ENCODE data around the gene HMOX2.

HMOX2 gene

DNA sequence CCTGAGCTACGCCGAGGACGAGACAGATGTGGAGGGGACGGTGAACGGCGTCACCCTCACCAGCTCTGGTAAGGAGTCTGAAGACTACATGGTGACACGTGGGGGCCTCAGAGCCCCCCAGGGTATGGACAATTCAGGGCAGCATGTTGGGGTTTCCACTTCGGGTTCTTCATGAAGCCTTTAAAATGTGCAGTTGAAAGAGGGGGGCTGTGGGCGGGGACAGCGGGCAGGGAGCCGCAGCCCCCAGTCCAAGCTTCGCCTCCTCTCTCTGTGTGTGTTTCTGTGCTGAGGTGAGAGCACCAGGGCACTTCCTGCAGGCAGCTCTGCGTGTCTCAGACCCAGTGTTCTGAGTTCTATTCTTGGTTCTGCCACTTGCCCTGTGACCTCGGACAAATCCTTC is 25.8 kb upstream of the HMOX2 start (continued):
- TF ChIP-seq ZNF677 (tag by site-specific recombination; IDR thresholded peaks at IDR 0.05) (no peak), ZBTB8A (tag by site-specific recombination; IDR thresholded peaks at IDR 0.05) (no peak), ZBTB20 (tag by site-specific recombination; IDR thresholded peaks at IDR 0.05) (no peak), KLF16 (tag by site-specific recombination; IDR thresholded peaks at IDR 0.05) (no peak), ZNF121 (tag by site-specific recombination; IDR thresholded peaks at IDR 0.05) (no peak), ZNF558 (tag by site-specific recombination; IDR thresholded peaks at IDR 0.05) (no peak), ZNF521 (tag by site-specific recombination; IDR thresholded peaks at IDR 0.05) (no peak), ZNF239 (tag by site-specific recombination; IDR thresholded peaks at IDR 0.05) (no peak), ZNF114 (tag by site-specific recombination; IDR thresholded peaks at IDR 0.05) (no peak)
- TF ChIP-seq, protein P1, sequence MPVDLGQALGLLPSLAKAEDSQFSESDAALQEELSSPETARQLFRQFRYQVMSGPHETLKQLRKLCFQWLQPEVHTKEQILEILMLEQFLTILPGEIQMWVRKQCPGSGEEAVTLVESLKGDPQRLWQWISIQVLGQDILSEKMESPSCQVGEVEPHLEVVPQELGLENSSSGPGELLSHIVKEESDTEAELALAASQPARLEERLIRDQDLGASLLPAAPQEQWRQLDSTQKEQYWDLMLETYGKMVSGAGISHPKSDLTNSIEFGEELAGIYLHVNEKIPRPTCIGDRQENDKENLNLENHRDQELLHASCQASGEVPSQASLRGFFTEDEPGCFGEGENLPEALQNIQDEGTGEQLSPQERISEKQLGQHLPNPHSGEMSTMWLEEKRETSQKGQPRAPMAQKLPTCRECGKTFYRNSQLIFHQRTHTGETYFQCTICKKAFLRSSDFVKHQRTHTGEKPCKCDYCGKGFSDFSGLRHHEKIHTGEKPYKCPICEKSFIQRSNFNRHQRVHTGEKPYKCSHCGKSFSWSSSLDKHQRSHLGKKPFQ (tag by site-specific recombination; IDR thresholded peaks at IDR 0.05), result no peak
- TF ChIP-seq, protein P2, sequence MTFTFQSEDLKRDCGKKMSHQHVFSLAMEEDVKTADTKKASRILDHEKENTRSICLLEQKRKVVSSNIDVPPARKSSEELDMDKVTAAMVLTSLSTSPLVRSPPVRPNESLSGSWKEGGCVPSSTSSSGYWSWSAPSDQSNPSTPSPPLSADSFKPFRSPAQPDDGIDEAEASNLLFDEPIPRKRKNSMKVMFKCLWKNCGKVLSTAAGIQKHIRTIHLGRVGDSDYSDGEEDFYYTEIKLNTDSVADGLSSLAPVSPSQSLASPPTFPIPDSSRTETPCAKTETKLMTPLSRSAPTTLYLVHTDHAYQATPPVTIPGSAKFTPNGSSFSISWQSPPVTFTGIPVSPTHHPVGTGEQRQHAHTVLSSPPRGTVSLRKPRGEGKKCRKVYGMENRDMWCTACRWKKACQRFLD (tag by site-specific recombination; IDR thresholded peaks at IDR 0.05), result no peak

DNA sequence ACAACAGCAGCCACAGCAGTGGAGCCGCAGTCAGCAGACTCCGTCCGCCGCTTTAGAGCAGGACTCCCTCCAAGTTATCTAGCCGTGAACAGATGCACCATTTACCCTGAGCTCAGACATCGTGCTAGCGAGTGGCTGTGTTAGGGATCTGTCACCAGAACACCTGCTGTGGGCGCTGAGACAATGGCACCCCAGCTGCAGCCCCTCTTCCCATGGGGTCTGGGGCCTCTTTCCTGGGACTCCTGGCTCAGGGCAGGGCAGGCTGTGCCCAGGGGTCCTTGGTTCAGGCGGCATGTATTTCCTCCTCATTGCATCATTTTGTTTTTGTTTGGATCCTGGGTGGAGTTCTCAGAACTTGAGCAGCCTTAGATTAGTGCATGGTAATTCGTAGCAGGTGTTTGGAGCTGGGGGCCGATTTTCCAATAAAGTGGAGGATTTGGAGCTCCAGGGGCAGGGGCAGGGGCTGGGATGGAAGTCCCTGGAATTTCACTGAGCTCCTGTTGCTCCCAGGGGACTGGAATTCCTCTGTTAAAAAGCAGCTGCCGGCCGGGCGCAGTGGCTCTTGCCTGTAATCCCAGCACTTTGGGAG is 25.2 kb upstream of the HMOX2 start:
- H3K4me1 ChIP-seq (ENCODE audit: control insufficient read depth, insufficient read depth, low read length), result no peaks in the 10 kb centered on the region
- H3K36me3 ChIP-seq (ENCODE audit: control insufficient read depth in 2 of 2, insufficient read depth in 1 of 2, low read length in 2 of 2), result peaks cover 14 to 92% of the 10 kb centered on the region in 2 experiments; a peak in 2 of 3 replicates
- no peak overlapping the region for H3K27ac ChIP-seq (ENCODE audit: extremely low read depth, low read depth, low read length)
- H3K9me3 ChIP-seq (ENCODE audit: control insufficient read depth, insufficient read depth, low read depth, low read length), result no peaks in the 10 kb centered on the region
- H3K4me3 ChIP-seq (ENCODE audit: low read depth, low read length), result no peak overlapping the region
- POLR2A ChIA-PET, result interaction anchor here (0.6 kb wide), 1 partner anchor 12 kb away, joined by 5 read pairs; no protein-coding TSS in a partner anchor
- CTCF ChIA-PET, result interaction anchor here (1.0 kb wide), 1 partner anchor 48 kb away, joined by 3 read pairs; no protein-coding TSS in a partner anchor
- TF ChIP-seq ZNF366 (tag by site-specific recombination; conservative IDR thresholded peaks at IDR 0.05), result no peak
- no peak for TF ChIP-seq ZFHX2 (tag by site-specific recombination; conservative IDR thresholded peaks at IDR 0.05)
- TF ChIP-seq ZNF274 (IDR thresholded peaks at IDR 0.05; ENCODE audit: low read length), result no peak
- no peak for TF ChIP-seq ZNF274 (tag by site-specific recombination; IDR thresholded peaks at IDR 0.05; ENCODE audit: borderline replicate concordance)
- peak; percentile 33 for TF ChIP-seq ZNF335 (tag by site-specific recombination; conservative IDR thresholded peaks at IDR 0.05)
- no peak for TF ChIP-seq ZFP41 (tag by site-specific recombination; IDR thresholded peaks at IDR 0.05; ENCODE audit: borderline replicate concordance)
- no peak for TF ChIP-seq GLIS2 (tag by site-specific recombination; IDR thresholded peaks at IDR 0.05)
- no peak for TF ChIP-seq ZNF221 (tag by site-specific recombination; IDR thresholded peaks at IDR 0.05; ENCODE audit: borderline replicate concordance)
- no peak for TF ChIP-seq ZNF202 (tag by site-specific recombination; IDR thresholded peaks at IDR 0.05; ENCODE audit: borderline replicate concordance)
- no peak for TF ChIP-seq ZNF391 (tag by site-specific recombination; IDR thresholded peaks at IDR 0.05; ENCODE audit: borderline replicate concordance, low read depth)
- TF ChIP-seq ZIC2 (tag by site-specific recombination; IDR thresholded peaks at IDR 0.05), result peak; percentile 98
- TF ChIP-seq BCL11A (tag by site-specific recombination; IDR thresholded peaks at IDR 0.05; ENCODE audit: low read depth), result no peak
- peak; percentile 70 for TF ChIP-seq ZBTB17 (tag by site-specific recombination; IDR thresholded peaks at IDR 0.05)
- no peak for TF ChIP-seq GFI1B (tag by site-specific recombination; IDR thresholded peaks at IDR 0.05)
- no peak for TF ChIP-seq KLF16 (tag by site-specific recombination; IDR thresholded peaks at IDR 0.05)
- TF ChIP-seq ZNF223 (tag by site-specific recombination; IDR thresholded peaks at IDR 0.05), result no peak
- no peak for TF ChIP-seq IKZF3 (tag by site-specific recombination; IDR thresholded peaks at IDR 0.05)
- TF ChIP-seq FEZF1 (tag by site-specific recombination; IDR thresholded peaks at IDR 0.05), result no peak
- TF ChIP-seq ZNF157 (tag by site-specific recombination; IDR thresholded peaks at IDR 0.05), result no peak
- TF ChIP-seq ZNF701 (tag by site-specific recombination; IDR thresholded peaks at IDR 0.05), result no peak
- no peak for TF ChIP-seq ZNF510 (tag by site-specific recombination; IDR thresholded peaks at IDR 0.05; ENCODE audit: insufficient replicate concordance)
- TF ChIP-seq, protein P3, sequence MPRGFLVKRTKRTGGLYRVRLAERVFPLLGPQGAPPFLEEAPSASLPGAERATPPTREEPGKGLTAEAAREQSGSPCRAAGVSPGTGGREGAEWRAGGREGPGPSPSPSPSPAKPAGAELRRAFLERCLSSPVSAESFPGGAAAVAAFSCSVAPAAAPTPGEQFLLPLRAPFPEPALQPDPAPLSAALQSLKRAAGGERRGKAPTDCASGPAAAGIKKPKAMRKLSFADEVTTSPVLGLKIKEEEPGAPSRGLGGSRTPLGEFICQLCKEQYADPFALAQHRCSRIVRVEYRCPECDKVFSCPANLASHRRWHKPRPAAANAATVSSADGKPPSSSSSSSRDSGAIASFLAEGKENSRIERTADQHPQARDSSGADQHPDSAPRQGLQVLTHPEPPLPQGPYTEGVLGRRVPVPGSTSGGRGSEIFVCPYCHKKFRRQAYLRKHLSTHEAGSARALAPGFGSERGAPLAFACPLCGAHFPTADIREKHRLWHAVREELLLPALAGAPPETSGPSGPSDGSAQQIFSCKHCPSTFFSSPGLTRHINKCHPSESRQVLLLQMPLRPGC (tag by site-specific recombination; IDR thresholded peaks at IDR 0.05), result no peak
- no peak for TF ChIP-seq GLI4 (tag by site-specific recombination; IDR thresholded peaks at IDR 0.05)
- no peak for TF ChIP-seq ZBTB1 (tag by site-specific recombination; IDR thresholded peaks at IDR 0.05)
- peak; percentile 55; the same call in 1 of the 2 replicates for TF ChIP-seq ZBTB48 (tag by site-specific recombination; IDR thresholded peaks at IDR 0.05)
- no peak for TF ChIP-seq ZNF24 (tag by site-specific recombination; IDR thresholded peaks at IDR 0.05)
- TF ChIP-seq SCRT2 (tag by site-specific recombination; IDR thresholded peaks at IDR 0.05), result peak; percentile 45; the same call in 1 of the 2 replicates

All from HEK293 (cell line).